GM19240 (cell line): ENCODE results near the gene LMO1.

Experiments used
- DNase-seq: peaks from one replicate; pipeline ENCODE4 v3.0.0; 2011; ENCODE audit warnings: low spot score; ENCODE audit not compliant: insufficient read length

Gene LMO1

DNA sequence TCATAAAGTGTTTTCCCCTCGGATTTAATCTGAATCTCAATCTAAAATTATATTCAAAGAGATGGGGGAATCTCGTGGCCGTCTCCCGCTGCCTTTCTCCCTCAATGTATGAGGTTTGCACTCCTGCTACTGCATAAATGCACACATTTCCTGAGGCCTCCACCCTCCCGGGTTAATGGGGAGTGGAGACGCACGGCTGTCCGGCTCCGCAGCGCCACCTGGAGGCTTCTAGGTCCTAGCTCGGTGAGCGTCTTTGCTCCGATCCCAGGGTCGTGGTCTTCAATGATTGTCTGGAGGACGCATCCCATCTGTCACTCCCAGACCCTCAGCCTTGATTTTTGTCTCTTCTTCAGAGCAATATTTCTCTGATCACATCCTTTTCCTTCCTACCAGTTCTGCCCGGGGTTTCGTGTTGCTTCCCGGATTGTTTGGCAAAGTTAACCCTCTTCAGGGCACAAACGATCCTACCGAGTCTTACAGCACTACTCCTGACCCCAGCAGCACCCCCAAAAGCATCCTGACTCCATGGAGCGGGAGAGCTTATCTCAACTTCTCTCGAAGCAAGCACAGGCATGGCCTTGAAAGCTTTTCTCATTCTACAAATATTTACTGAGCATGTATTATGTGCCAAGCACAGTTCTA lies at the start of gene LMO1:
Gene LMO1 (minus strand): TSS at position 110 of the 642 bp plus-strand sequence. CDS start 516 bp downstream, outside the sequence.
- DNase-seq = peak; percentile 94

GRCh38 chr11:8312986-8313385 lies 49.3 kb upstream of the LMO1 start:
- no peak for DNase-seq

DNA sequence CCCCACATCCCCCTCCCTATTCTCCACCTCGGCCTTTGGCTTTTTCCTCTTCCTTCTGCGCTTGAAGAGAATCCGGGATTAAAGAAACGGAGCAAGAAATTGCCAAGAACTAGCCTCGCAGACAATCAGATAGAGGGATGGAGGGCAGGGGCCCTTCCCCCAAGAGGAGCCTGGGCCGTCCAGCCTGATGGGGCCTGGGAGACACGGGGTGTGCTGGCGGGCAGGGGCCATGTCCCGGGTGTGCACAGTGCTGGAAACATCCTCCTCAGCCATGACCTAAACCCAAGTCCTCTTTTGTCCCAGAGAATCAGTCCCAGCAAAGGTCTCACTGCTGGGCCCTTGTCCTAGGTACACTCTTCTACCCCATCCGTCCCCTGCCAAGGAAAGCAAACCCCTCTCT lies 47.7 kb upstream of the LMO1 start:
- no peak for DNase-seq

GRCh38 chr11:8310743-8311298 lies 47.1 kb upstream of the LMO1 start:
- DNase-seq = no peak

DNA sequence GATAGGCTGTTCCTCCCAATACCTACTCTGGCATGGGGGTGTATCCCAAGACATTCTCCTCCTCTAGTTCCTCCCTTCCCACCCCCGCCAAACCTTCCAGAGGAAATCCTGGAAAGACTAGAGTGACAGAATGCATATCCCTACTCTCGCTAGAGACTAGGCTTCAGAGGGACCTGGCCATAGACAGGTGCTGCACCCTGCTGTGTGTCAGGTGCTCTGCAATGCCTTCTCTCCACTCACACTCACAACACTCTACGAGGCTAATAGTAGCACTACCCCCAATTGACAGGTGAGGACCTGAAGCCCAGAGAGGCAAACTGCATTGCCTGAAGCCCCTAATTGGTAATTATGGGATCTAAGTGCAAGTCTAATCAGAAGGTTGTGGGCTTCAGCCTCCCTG lies 46.2 kb upstream of the LMO1 start:
- DNase-seq = no peak

- DNase-seq = no peak
Measured at GRCh38 chr11:8309311-8309710, 45.6 kb upstream of the LMO1 start.

- DNase-seq = no peak
Measured at GRCh38 chr11:8307601-8308000, 43.9 kb upstream of the LMO1 start.

GRCh38 chr11:8301622-8302021 lies 37.9 kb upstream of the LMO1 start:
- no peak for DNase-seq

DNA sequence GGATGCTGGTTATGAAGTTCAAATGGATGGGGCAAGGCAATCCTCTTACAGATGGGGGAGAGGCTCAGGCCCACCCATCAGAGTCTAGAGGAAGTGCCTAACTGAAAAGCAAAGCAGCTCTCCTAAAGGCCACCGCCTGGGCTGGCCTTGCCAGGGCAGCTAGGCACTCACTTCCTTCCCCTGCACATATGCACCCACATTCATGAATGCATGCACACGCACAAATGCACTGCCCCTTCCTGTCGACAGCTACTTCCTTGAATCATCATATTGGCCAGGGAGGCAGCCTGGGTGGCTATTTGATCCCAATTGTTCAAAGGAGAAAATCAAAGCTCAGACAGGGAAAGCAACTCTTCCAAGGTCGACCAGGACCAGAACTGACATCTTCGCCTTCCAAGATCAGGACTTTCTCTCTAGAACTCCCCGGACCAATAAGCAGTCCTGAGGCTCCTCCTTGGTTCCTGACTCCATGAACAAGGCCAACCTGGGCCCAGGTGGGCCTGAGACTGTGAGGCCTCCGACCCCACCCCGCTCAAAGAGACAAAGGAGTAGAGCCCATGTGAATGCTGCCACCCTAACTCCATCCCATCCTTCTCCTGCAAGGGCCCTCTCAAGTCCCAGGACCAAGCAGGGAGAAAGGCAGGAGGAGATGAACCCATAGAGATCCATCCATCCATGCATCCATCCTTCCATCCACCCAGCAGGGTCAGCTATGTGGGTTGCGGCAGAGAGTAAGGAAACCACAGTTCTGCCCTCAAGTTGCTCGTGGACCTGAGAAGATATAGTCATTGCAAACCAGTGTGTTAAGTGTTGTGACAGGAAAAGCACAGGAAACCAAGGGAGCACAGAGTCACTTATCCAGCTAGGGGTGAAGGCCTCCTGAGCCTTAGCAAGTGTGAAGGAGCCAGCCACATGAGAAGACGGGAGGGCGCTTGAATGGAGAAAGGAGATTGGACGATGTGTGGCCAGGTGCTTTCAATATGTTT lies 35.4 kb upstream of the LMO1 start:
- no peak for DNase-seq

GRCh38 chr11:8297781-8298440 lies 34.2 kb upstream of the LMO1 start:
- no peak for DNase-seq

DNA sequence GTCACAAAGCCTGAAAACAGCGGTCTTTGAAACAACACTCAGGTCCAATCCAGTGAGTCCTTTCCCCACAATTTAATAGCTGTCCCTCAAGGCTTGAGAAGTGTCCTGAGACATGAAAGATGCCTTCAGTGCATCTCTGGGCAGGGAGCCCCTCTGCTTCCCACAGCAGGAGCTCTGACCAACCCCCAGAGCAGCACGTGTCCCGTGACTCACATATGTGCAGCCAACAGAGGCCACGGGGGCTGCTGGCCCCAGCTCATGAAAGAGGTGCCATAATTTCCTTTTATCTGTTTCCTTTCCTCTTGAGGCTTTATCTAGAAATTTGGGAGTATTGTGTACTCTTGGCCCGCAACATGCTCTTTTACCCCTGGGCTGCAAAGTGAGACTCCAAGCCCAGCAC lies 33.2 kb upstream of the LMO1 start:
- no peak for DNase-seq

GRCh38 chr11:8296038-8296649 lies 32.5 kb upstream of the LMO1 start:
- DNase-seq = no peak

GRCh38 chr11:8294251-8294935 lies 30.7 kb upstream of the LMO1 start:
- no peak for DNase-seq

- DNase-seq = no peak
Measured at GRCh38 chr11:8293171-8293570, 29.5 kb upstream of the LMO1 start.

- no peak for DNase-seq
Measured at GRCh38 chr11:8292351-8292750, 28.7 kb upstream of the LMO1 start.

- DNase-seq = no peak
Measured at GRCh38 chr11:8291421-8292350, 28.0 kb upstream of the LMO1 start.

- no peak for DNase-seq
Measured at GRCh38 chr11:8290081-8290810, 26.6 kb upstream of the LMO1 start.

GRCh38 chr11:8289492-8289918 lies 25.8 kb upstream of the LMO1 start:
- DNase-seq = no peak
